Measurements from ENCODE around the gene HOXA4. TPM values are rescaled to one million over a fixed set of nuclear protein-coding genes. Genes with fewer than 3 reads are reported as not detected.
A peak's percentile ranks its signal among the peaks of the same experiment; 100 is the strongest.

Gene HOXA4
- total RNA-seq, 1 donor = 0.72 TPM

DNA sequence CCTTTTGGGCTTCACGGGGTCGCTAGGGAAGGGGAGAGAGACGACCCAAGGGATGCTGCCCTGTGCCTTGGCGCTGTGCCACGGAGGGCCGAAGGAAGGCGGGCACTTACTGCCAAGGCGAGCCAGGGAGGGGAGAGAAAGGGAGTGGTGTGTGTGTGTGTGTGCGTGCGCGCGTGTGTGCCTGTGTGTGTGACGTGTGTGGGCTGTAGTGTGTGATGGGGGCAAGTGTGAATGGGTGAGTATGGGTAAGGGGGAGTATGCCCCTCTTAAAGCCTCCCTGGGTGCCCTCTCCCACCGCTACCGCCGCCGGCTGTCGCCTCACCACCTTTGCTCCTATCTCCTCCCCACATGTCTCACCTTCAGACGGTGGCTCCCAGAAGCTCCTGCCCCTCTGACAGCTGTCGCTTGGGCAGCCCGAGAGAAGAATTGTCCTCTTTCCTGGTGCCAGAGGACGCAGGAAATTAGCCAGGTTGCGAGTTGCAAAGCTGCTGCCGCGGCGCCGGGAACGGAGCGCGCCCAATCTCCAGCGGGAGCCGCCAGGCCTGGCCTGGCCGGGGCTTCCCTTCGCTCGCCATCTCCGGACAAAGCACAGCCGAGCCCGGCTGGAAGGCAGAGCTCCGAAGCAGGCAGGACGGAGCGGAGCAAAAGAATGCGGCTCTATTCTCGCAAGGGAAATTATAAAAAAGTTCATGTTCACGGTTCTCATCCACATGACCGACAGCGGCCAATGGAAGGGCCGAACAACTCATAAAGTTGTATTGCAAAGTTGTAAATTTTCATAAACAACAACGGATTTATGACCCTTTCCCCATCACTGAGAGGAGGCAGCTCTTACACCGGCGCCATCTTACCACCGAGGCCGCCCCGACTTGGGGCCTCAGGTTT is 21.6 kb upstream of the HOXA4 start, which contains the start of gene HOXA3:
Gene HOXA3 (minus strand): TSS at position 653 of the 885 bp plus-strand sequence. CDS start 41,943 bp downstream, outside the sequence.
- Histone ChIP-seq H3K36me3 (ENCODE audit: insufficient read depth, low read length) (peaks cover 4% of the 10 kb centered on the region), H2AFZ (ENCODE audit: low read length) (peak within 1 kb of the TSS; percentile 95), H3K4me2 (ENCODE audit: insufficient read depth, low read length) (peak within 1 kb of the TSS; percentile 99), H3K9me3 (ENCODE audit: low read depth, low read length) (no peaks in the 10 kb centered on the region), H3K79me2 (ENCODE audit: insufficient read depth, low read length) (peaks cover 86% of the 10 kb centered on the region), H3K4me1 (ENCODE audit: insufficient read depth, low read length) (peaks cover 53% of the 10 kb centered on the region), H3K27ac (ENCODE audit: low read depth, low read length) (peak within 1 kb of the TSS; percentile 88), H4K20me1 (ENCODE audit: insufficient read depth, low read length) (peaks cover 9% of the 10 kb centered on the region), H3K4me3 (ENCODE audit: insufficient read depth, low read length) (peak within 1 kb of the TSS; percentile 93), H3K27me3 (ENCODE audit: insufficient read depth, low read length) (no peaks in the 10 kb centered on the region)
- TF ChIP-seq, protein P1, sequence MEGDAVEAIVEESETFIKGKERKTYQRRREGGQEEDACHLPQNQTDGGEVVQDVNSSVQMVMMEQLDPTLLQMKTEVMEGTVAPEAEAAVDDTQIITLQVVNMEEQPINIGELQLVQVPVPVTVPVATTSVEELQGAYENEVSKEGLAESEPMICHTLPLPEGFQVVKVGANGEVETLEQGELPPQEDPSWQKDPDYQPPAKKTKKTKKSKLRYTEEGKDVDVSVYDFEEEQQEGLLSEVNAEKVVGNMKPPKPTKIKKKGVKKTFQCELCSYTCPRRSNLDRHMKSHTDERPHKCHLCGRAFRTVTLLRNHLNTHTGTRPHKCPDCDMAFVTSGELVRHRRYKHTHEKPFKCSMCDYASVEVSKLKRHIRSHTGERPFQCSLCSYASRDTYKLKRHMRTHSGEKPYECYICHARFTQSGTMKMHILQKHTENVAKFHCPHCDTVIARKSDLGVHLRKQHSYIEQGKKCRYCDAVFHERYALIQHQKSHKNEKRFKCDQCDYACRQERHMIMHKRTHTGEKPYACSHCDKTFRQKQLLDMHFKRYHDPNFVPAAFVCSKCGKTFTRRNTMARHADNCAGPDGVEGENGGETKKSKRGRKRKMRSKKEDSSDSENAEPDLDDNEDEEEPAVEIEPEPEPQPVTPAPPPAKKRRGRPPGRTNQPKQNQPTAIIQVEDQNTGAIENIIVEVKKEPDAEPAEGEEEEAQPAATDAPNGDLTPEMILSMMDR (IDR thresholded peaks at IDR 0.05; ENCODE audit: extremely low read depth, low read depth, low read length) = no peak
- peak; percentile 97 for DNase-seq (ENCODE audit: insufficient read length, low spot score, missing footprints)

DNA sequence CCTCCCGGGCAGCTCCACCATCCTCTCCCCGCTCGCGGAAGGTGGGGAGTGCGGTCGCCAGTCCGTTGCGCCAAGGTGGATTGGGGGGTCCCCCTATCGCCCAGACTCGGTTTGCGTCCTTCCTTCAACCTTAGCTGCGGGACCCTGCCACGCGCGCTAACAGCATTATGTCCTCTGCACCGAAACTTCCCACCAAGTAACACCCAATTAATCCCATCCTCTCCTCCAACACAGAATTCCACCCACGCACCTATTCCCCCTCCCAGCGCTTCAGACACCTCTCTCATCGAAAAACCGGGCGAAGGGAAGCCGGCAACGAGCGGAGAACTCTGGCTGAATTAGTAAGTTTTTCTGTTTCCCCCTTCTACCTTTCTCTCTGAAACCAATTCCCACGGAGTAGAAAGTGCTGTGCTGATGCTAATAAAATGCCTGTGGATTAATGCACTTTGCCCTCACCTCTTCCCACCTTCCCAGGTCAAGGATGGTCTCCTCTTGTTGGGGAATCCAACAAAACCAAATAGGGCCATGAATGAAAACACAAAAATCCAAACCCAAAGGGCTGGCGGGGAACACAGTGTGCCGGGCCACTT is 20.9 kb upstream of the HOXA4 start:
- peaks cover 59% of the 10 kb centered on the region for H3K4me1 ChIP-seq (ENCODE audit: insufficient read depth, low read length)
- H3K9me3 ChIP-seq (ENCODE audit: low read depth, low read length) = no peaks in the 10 kb centered on the region
- peaks cover 9% of the 10 kb centered on the region for H3K36me3 ChIP-seq (ENCODE audit: insufficient read depth, low read length)
- peak overlapping the region; percentile 93 for H3K4me3 ChIP-seq (ENCODE audit: insufficient read depth, low read length)
- peak overlapping the region; percentile 99 for H3K4me2 ChIP-seq (ENCODE audit: insufficient read depth, low read length)
- peak overlapping the region; percentile 88 for H3K27ac ChIP-seq (ENCODE audit: low read depth, low read length)
- TF ChIP-seq, protein P1 (IDR thresholded peaks at IDR 0.05; ENCODE audit: extremely low read depth, low read depth, low read length) = no peak
- peak; percentile 72 for DNase-seq (ENCODE audit: insufficient read length, low spot score, missing footprints)
- H3K27me3 ChIP-seq (ENCODE audit: insufficient read depth, low read length) = no peaks in the 10 kb centered on the region
- H2AFZ ChIP-seq (ENCODE audit: low read length) = peak overlapping the region; percentile 95
- peaks cover 93% of the 10 kb centered on the region for H3K79me2 ChIP-seq (ENCODE audit: insufficient read depth, low read length)
- H4K20me1 ChIP-seq (ENCODE audit: insufficient read depth, low read length) = peaks cover 9% of the 10 kb centered on the region

DNA sequence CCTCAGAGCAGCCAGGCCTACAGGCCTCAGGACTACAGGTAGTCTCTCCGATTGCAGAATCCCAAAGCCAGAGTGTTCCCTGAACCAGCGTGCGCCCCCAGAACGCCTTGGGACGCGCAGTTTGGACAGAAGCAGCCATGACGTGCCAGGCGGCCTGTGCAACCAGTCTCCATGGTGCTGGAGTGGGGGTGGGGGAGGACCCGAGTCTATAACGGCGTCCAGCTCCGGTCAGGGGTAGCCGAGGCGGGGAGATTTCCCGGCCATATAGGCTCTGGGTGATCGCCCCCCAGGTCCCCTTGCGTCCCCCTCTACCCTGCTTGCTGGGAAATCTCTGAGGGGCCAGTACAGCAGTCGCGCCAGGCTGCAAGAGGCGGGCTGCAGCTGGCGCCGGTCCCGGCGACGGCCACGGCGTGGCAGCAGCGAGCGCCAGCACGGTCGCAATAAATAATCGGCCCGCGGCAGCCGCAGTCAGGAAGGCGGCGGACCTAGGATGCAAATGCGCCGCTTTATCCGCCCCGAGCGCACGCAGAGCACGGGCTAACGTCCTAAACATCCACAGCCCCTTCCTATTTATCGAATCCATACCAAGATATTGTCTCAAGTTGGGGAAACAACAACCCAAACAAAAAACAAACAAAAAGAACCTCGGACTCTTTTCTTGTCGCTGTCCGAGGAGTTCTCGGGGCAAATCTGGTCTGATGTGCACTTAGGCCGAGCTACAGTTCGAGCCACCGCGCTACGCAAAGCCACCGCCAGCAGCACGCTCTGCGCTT is 20.2 kb upstream of the HOXA4 start:
- no peaks in the 10 kb centered on the region for H3K9me3 ChIP-seq (ENCODE audit: low read depth, low read length)
- H3K27ac ChIP-seq (ENCODE audit: low read depth, low read length) = peak overlapping the region; percentile 88
- H3K36me3 ChIP-seq (ENCODE audit: insufficient read depth, low read length) = peaks cover 13% of the 10 kb centered on the region
- peaks cover 96% of the 10 kb centered on the region for H3K79me2 ChIP-seq (ENCODE audit: insufficient read depth, low read length)
- peak overlapping the region; percentile 93 for H3K4me3 ChIP-seq (ENCODE audit: insufficient read depth, low read length)
- DNase-seq (ENCODE audit: insufficient read length, low spot score, missing footprints) = peak; percentile 98
- H3K4me2 ChIP-seq (ENCODE audit: insufficient read depth, low read length) = peak overlapping the region; percentile 99
- H3K4me1 ChIP-seq (ENCODE audit: insufficient read depth, low read length) = peaks cover 59% of the 10 kb centered on the region
- TF ChIP-seq, protein P1 (IDR thresholded peaks at IDR 0.05; ENCODE audit: extremely low read depth, low read depth, low read length) = peak; percentile 67
- no peaks in the 10 kb centered on the region for H3K27me3 ChIP-seq (ENCODE audit: insufficient read depth, low read length)
- peak overlapping the region; percentile 95 for H2AFZ ChIP-seq (ENCODE audit: low read length)
- peaks cover 12% of the 10 kb centered on the region for H4K20me1 ChIP-seq (ENCODE audit: insufficient read depth, low read length)
